Hepatocyte (in vitro differentiated cells): ENCODE data around the gene TMBIM4.

Source experiments
- EZH2 ChIP-seq: fragments of 200-600 bp; sonication (generic); IDR thresholded peaks from 2 replicates; pipeline ENCODE4 v1.6.1; 2016; ENCODE audit warnings: antibody characterized with exemption, mild to moderate bottlenecking, borderline replicate concordance
- EZH2phosphoT487 ChIP-seq: fragments of 200-600 bp; sonication (generic); IDR thresholded peaks from one replicate; pipeline ENCODE4 v1.6.1; 2018; ENCODE audit warnings: antibody characterized with exemption, mild to moderate bottlenecking, low read depth, moderate library complexity; ENCODE audit not compliant: unreplicated experiment, severe bottlenecking
- TF ChIP-seq, protein P1 (sequence below): fragments of 200-600 bp; sonication (generic); IDR thresholded peaks from 2 replicates; pipeline ENCODE4 v1.5.1; 2016; ENCODE audit warnings: antibody characterized with exemption, mild to moderate bottlenecking; ENCODE audit not compliant: poor library complexity

DNA sequence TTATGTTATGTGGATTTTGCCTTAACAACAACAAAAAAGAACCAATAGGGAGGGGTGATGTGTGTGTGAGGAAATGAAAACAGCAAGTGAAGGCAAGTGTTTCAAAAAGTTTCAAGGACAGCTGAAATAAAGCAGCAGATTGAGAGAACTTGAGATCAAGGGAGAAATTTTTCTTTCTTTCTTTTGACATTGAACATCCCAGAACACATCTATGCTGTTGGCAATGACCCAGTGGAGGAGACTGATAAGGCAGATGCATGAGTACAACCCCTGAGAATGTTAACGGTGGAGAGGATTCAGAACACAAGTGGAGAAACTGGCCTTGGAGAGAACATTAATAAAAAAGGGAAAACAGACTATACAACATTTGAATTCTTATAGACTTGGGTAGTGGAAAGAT, 42.1 kb downstream of the TMBIM4 start:
- TF ChIP-seq EZH2, result no peak
- TF ChIP-seq, protein P1, sequence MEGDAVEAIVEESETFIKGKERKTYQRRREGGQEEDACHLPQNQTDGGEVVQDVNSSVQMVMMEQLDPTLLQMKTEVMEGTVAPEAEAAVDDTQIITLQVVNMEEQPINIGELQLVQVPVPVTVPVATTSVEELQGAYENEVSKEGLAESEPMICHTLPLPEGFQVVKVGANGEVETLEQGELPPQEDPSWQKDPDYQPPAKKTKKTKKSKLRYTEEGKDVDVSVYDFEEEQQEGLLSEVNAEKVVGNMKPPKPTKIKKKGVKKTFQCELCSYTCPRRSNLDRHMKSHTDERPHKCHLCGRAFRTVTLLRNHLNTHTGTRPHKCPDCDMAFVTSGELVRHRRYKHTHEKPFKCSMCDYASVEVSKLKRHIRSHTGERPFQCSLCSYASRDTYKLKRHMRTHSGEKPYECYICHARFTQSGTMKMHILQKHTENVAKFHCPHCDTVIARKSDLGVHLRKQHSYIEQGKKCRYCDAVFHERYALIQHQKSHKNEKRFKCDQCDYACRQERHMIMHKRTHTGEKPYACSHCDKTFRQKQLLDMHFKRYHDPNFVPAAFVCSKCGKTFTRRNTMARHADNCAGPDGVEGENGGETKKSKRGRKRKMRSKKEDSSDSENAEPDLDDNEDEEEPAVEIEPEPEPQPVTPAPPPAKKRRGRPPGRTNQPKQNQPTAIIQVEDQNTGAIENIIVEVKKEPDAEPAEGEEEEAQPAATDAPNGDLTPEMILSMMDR, result no peak
- TF ChIP-seq EZH2phosphoT487, result no peak
